ENCODE results near the gene ZBED4. TPM values are rescaled to one million over a fixed set of nuclear protein-coding genes. Genes with fewer than 3 reads are reported as not detected.
"Not testable (repeated sequence)": the region's sequence is repeated elsewhere in the genome, so short reads cannot be mapped to it uniquely, and the experiment has no call there.

ZBED4 gene
- total RNA-seq, 6 experiments from 2014 or later: 4.1 to 9.3 (median 5.2) TPM

- intact Hi-C loops (cut with DNase I): no loop called here
- no peak overlapping the region for H3K27ac ChIP-seq
Observed at GRCh38 chr22:49814856-49815255, 38.8 kb upstream of the ZBED4 start.

GRCh38 chr22:49815641-49816091 is 38.0 kb upstream of the ZBED4 start:
- TF ChIP-seq CTCF (IDR thresholded peaks at IDR 0.05) (no peak), POLR2A (IDR thresholded peaks at IDR 0.05) (no peak)
- intact Hi-C loops (cut with DNase I): no loop called here
- 80% methylated on average over 1 of the region's 15 CpGs for WGBS (ENCODE audit: insufficient coverage, low coverage, low lambda C conversion rate, missing lambda C conversion rate)
- Histone ChIP-seq H3K4me1 (peaks cover 0 to 20% (median 10%) of the 10 kb centered on the region in 4 donors), H3K4me3 (no peak overlapping the region), H3K27ac (no peak overlapping the region), H3K36me3 (peaks cover 0 to 38% (median 11%) of the 10 kb centered on the region in 4 donors), H3K9me3 (no peaks in the 10 kb centered on the region), H3K27me3 (no peaks in the 10 kb centered on the region)
- ATAC-seq (no peak), DNase-seq (no peak)

More at GRCh38 chr22:49814856-49815255, 38.8 kb upstream of the ZBED4 start:
- ATAC-seq (no peak), DNase-seq (no peak)
- TF ChIP-seq POLR2A (IDR thresholded peaks at IDR 0.05): no peak
- Histone ChIP-seq H3K4me1 (peaks cover 0 to 27% (median 11%) of the 10 kb centered on the region in 4 donors), H3K36me3 (peaks cover 0 to 30% (median 10%) of the 10 kb centered on the region in 4 donors), H3K4me3 (no peak overlapping the region), H3K27me3 (no peaks in the 10 kb centered on the region), H3K9me3 (no peaks in the 10 kb centered on the region)
- WGBS (ENCODE audit: insufficient coverage, low coverage, low lambda C conversion rate, missing lambda C conversion rate): 86% methylated on average over 5 of the region's 8 CpGs

- H3K4me3 ChIP-seq: no peak overlapping the region
- peaks cover 0 to 15% (median 6%) of the 10 kb centered on the region in 4 donors for H3K4me1 ChIP-seq
- H3K27ac ChIP-seq: no peak overlapping the region
- peaks cover 0 to 52% (median 17%) of the 10 kb centered on the region in 4 donors for H3K36me3 ChIP-seq
- H3K27me3 ChIP-seq: no peaks in the 10 kb centered on the region
- ATAC-seq: no peak
- no peaks in the 10 kb centered on the region for H3K9me3 ChIP-seq
- no peak for DNase-seq
- TF ChIP-seq CTCF (IDR thresholded peaks at IDR 0.05): no peak
- intact Hi-C loops (cut with DNase I): no loop called here
- WGBS (ENCODE audit: insufficient coverage, low coverage, low lambda C conversion rate, missing lambda C conversion rate): 77% methylated on average over 3 of the region's 3 CpGs
Observed at GRCh38 chr22:49817359-49817758, 36.3 kb upstream of the ZBED4 start.

GRCh38 chr22:49820984-49821383 is 32.7 kb upstream of the ZBED4 start:
- H3K4me1 ChIP-seq: peaks cover 0 to 28% (median 12%) of the 10 kb centered on the region in 4 donors
- no peak for DNase-seq
- H3K9me3 ChIP-seq: no peaks in the 10 kb centered on the region
- no peak overlapping the region for H3K27ac ChIP-seq
- H3K36me3 ChIP-seq: peaks cover 6 to 68% (median 28%) of the 10 kb centered on the region in 4 donors
- H3K4me3 ChIP-seq: no peak overlapping the region
- WGBS (ENCODE audit: insufficient coverage, low coverage, low lambda C conversion rate, missing lambda C conversion rate): 19% methylated on average over 4 of the region's 7 CpGs
- TF ChIP-seq POLR2A (IDR thresholded peaks at IDR 0.05) (no peak), CTCF (IDR thresholded peaks at IDR 0.05) (peak in 2 of 4 donors; percentile 14 to 16)
- no peaks in the 10 kb centered on the region for H3K27me3 ChIP-seq
- intact Hi-C loops (cut with DNase I): no loop called here
- ATAC-seq: peak; percentile 46 to 82 (median 59)

- WGBS (ENCODE audit: insufficient coverage, low coverage, low lambda C conversion rate, missing lambda C conversion rate): no CpG with 5 or more reads among the region's 11 CpGs
Observed at GRCh38 chr22:49821741-49822140, 31.9 kb upstream of the ZBED4 start.

More at GRCh38 chr22:49821741-49822140, 31.9 kb upstream of the ZBED4 start:
- Histone ChIP-seq H3K36me3 (peaks cover 6 to 68% (median 28%) of the 10 kb centered on the region in 4 donors), H3K4me1 (peaks cover 0 to 31% (median 13%) of the 10 kb centered on the region in 4 donors)
- intact Hi-C loops (cut with DNase I); DNase-seq; ATAC-seq; H3K27me3 ChIP-seq; H3K4me3 ChIP-seq; H3K27ac ChIP-seq; H3K9me3 ChIP-seq: not testable (repeated sequence)

Data from right lobe of liver (tissue), 6 donors.